Fibroblast of the conjunctiva (primary cell): ENCODE measurements around the gene GOLGA1.
"Not testable (repeated sequence)": the region's sequence is repeated elsewhere in the genome, so short reads cannot be mapped to it uniquely, and the experiment has no call there.

Experiments
- DNase-seq: peaks from one replicate; pipeline ENCODE4 v3.0.0-alpha.2; 2010; ENCODE audit warnings: low read depth

GOLGA1 gene

GRCh38 chr9:124940521-124940893 lies 376 bp downstream of the GOLGA1 start:
- no peak for DNase-seq

DNA sequence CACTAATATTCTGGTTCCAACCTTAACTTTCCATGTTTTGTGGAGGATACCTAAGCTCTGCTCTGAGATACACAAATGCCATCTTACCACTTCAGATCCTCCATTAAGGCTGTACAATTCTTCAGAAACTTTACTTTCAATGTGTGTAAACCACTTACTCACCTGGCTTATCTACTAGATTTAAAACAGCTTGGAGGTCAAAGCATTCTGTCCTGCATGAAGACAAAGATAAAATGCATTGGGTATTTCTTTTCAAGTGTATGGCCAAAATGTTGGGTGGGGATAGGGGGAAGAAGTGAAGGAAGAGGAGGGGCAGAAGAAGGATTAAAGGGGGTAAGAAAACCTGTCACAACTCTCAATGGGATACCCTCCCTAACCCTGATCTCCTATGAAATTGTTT lies 939 bp downstream of the GOLGA1 start:
- DNase-seq: no peak

GRCh38 chr9:124934290-124934689 lies 6.6 kb downstream of the GOLGA1 start:
- DNase-seq: no peak

GRCh38 chr9:124932333-124932732 lies 8.6 kb downstream of the GOLGA1 start:
- DNase-seq: no peak

DNA sequence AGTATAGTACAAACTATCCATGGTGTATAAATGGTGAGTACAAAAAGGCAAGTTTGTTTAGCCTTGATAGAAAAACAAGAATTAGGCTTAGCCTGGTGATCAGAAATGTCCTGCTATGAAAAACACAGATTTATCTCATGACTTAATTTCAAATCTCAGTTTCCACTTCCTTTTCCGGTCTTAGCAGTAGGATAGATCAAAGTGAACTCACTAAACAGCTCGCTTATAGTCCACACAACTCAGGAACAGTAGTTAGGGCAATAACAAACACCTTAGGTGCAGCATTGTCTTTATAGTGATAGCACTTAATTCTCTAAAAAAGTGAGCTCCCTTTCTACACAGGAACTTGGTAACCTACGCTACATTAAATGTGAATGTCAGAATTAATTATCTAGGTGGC lies 11.4 kb downstream of the GOLGA1 start:
- DNase-seq: no peak

- DNase-seq: no peak
Measured at GRCh38 chr9:124928116-124928515, 12.8 kb downstream of the GOLGA1 start.

GRCh38 chr9:124920394-124920793 lies 20.5 kb downstream of the GOLGA1 start:
- not testable (repeated sequence) for DNase-seq

GRCh38 chr9:124914753-124915405 lies 26.0 kb downstream of the GOLGA1 start:
- no peak for DNase-seq

- no peak for DNase-seq
Measured at GRCh38 chr9:124913378-124913777, 27.5 kb downstream of the GOLGA1 start.

DNA sequence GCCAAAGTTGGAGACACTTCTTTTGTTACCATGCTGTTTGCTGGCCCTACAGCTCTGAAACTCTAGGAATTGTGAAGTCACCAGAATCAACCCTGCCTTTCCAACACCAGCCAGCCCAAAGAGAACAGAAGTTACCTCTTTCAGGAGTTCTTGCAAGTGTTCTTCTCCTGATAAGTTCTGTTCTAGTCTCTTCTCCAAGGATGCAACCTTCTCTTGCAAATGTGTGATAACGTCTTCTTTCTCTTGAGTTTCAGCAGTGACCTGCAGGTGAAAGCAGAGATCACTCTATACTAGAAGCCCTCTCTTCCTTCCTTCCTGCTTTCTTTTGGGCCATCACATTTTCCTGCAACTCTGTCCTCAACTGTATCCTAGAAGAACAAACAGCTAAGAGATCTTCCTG lies 29.1 kb downstream of the GOLGA1 start:
- no peak for DNase-seq

- no peak for DNase-seq
Measured at GRCh38 chr9:124908098-124908497, 32.8 kb downstream of the GOLGA1 start.

DNA sequence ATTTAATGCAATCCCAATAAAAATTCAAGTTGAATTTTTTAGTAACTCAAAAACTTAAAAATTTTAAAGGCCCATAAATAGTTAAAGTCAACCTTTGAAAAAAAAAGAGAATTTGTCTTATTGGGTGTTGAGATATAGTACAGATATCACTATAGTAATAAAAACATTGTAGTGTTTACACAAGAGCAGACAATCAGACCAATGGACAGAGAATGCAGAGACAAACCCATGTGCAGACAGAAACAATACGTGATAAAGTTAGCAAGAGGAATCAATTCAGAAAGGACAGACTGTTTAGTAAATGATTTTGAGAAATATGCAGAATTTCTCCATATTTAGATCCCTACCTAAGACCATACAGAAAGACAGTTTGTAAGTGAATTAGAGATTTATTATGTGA lies 33.9 kb downstream of the GOLGA1 start:
- DNase-seq: no peak

DNA sequence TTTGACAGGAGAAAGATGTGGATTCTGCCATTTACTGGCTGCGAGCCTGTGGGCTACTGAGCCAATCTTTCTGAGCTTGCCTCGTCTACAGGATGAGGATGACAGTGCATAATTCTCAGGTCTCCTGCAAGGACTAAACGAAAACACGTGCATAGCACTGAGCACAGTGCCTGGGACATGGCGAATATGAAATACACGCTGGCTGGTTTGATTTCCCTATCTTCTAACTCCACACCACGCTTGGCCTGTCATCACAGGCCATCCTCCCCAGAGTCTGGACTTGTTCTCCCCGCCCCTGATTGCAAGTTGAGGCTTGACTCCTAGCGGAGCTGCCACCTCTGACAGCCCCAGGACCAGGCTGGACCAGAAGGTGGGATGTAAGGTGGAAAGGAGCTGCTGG lies 41.0 kb downstream of the GOLGA1 start:
- DNase-seq: no peak

- no peak for DNase-seq
Measured at GRCh38 chr9:124897570-124898460, 43.1 kb downstream of the GOLGA1 start.

DNA sequence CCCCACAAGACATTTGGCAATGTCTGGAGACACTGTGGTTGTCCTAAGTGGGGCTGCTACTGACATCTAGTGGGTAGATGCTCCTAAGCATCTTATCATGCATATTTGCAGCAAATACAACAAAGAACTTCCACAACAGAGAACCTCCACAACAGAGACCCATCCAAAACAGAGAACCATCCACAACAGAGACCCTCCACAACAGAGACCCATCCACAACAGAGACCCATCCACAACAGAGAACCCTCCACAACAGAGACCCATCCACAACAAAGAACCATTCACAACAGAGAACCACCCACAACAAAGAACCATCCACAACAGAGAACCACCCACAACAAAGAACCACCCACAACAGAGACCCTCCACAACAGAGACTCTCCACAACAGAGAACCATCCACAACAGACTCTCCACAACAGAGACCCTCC lies 46.1 kb downstream of the GOLGA1 start:
- peak; percentile 23 for DNase-seq

DNA sequence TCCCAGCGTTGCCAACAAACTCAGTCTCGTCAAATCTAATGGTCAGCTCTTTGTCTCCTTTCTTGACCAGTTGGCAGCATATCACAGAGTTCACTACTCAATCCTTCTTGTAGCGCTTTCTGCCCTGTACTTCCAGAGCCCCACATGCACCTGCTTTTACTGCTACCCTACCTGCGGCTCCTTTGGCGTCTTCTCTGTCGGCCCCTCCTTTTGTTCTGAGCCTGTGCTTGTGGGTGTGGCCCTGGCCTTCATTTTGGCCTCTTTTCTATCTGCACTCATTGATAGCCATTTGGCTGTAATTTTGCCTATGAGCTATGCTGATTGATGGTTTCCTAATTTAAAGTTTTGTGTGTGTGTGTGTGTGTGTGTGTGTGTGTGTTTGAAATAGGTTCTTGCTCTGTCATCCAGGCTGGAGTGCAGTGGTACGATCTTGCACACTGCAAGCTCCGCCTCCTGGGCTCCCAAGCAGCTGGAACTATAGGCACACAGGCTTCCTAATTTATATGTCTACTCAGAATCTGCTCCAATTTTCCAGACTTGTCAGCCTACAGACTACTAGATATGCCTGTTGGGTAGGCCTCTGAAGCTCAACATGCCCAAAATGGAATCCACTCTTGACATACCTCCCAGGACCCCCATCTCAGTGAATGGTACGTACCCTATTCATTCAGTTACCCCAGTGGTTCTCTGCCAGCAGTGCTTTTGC lies 46.7 kb downstream of the GOLGA1 start:
- DNase-seq: no peak

- DNase-seq: no peak
Measured at GRCh38 chr9:124890179-124890578, 50.7 kb downstream of the GOLGA1 start.

DNA sequence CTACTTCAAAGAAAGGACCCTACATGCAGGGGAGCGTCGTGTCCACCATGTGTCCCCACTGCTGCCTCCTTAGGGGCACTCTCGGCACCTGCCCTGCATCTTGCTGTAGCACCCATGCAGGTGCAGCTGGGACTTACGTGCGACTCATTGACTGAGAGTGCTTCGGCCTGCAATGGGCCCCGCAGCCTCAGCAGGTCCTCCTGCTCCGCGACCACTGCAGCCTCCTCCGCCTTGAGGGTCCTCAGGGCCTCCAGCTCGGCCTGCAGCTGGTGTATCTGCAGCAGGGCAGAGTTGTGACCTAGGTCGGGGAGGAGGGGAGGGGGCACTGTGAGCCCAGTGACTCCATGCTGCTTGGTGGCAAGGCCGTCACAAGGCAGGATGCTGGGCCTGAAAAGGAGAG lies 51.9 kb downstream of the GOLGA1 start:
- DNase-seq: no peak

GRCh38 chr9:124887832-124888231 lies 53.1 kb downstream of the GOLGA1 start:
- DNase-seq: no peak

- DNase-seq: no peak
Measured at GRCh38 chr9:124886866-124887492, 53.9 kb downstream of the GOLGA1 start.

GRCh38 chr9:124886461-124886860 lies 54.4 kb downstream of the GOLGA1 start:
- DNase-seq: no peak

- no peak for DNase-seq
Measured at GRCh38 chr9:124885551-124885950, 55.3 kb downstream of the GOLGA1 start.
